IMR-90 (cell line): Measurements from ENCODE around the gene RHOB. TPM values are rescaled to one million over a fixed set of nuclear protein-coding genes. Genes with fewer than 3 reads are reported as not detected.

Experiments
- ATAC-seq: fragments of 200-7000 bp; cut with Tn5 transposase; 2 replicates; pipeline ENCODE4 v1.9.1; 2020; ENCODE audit warnings: low read depth, mild to moderate bottlenecking, moderate library complexity
- BruUV-seq: library from RNA; stranded (reverse); fragments of 400-500 nt; replicated peaks from 2 replicates; lab custom pipeline; 2021; lab: Mats Ljungman, UMichigan
- CTCF ChIA-PET: fragments of 300-600 bp; formaldehyde crosslinking; extraction: SDS; loops from one replicate; lab custom pipeline; 2021; ENCODE audit warnings: antibody characterized with exemption; lab: Yijun Ruan, JAX
- POLR2A ChIA-PET: fragments of 300-600 bp; sonication (Branson Sonifier 250); formaldehyde crosslinking; loops from one replicate; lab custom pipeline; 2022; ENCODE audit warnings: antibody characterized with exemption; ENCODE audit not compliant: unreplicated experiment; lab: Charles Lee
- DNase-seq: peaks from one replicate; pipeline ENCODE4 v3.0.0; 2013
- H2AFZ ChIP-seq: replicated peaks from 2 replicates; pipeline ENCODE3; 2013; ENCODE audit warnings: low read length, mild to moderate bottlenecking; ENCODE audit not compliant: poor library complexity
- H2AK5ac ChIP-seq: 2 replicates; pipeline ENCODE4 v1.6.1; 2013; ENCODE audit warnings: low read depth, low read length, inconsistent platforms
- H2AK9ac ChIP-seq: replicated peaks from 2 replicates; pipeline ENCODE3; 2013; ENCODE audit warnings: mild to moderate bottlenecking, low read depth, low read length, moderate library complexity; ENCODE audit not compliant: poor library complexity
- H2BK120ac ChIP-seq: 2 replicates; pipeline ENCODE4 v1.6.1; 2013; ENCODE audit warnings: low read depth, low read length, inconsistent platforms
- H2BK15ac ChIP-seq: 3 replicates; pipeline ENCODE4 v1.6.1; 2013; ENCODE audit warnings: low read depth, low read length, inconsistent platforms
- H2BK20ac ChIP-seq: 2 replicates; pipeline ENCODE4 v1.6.1; 2013; ENCODE audit warnings: low read depth, mild to moderate bottlenecking, inconsistent platforms, low read length, moderate library complexity
- H2BK5ac ChIP-seq: 2 replicates; pipeline ENCODE4 v1.6.1; 2013; ENCODE audit warnings: mild to moderate bottlenecking, low read depth, low read length, inconsistent platforms; ENCODE audit not compliant: poor library complexity, severe bottlenecking
- H3K14ac ChIP-seq: replicated peaks from 2 replicates; pipeline ENCODE4 v1.6.1; 2013; ENCODE audit warnings: low read depth, low read length, inconsistent platforms
- H3K18ac ChIP-seq: 2 replicates; pipeline ENCODE4 v1.6.1; 2013; ENCODE audit warnings: low read depth, low read length, control low read depth
- H3K23ac ChIP-seq: 2 replicates; pipeline ENCODE4 v1.6.1; 2013; ENCODE audit warnings: low read depth, low read length, inconsistent platforms
- H3K27ac ChIP-seq: 2 replicates; pipeline ENCODE4 v1.5.1; 2013; ENCODE audit warnings: mild to moderate bottlenecking, control low read depth, low read length; ENCODE audit not compliant: insufficient read depth
- H3K27me3 ChIP-seq: 2 replicates; pipeline ENCODE4 v1.6.1; 2013; ENCODE audit warnings: low read length; ENCODE audit not compliant: control insufficient read depth, insufficient read depth
- H3K36me3 ChIP-seq: 2 replicates; pipeline ENCODE4 v1.6.1; 2013; ENCODE audit warnings: low read length, mixed read lengths; ENCODE audit not compliant: control insufficient read depth, insufficient read depth
- H3K4ac ChIP-seq: 2 replicates; pipeline ENCODE4 v1.6.1; 2013; ENCODE audit warnings: low read depth, low read length, inconsistent platforms
- H3K4me1 ChIP-seq: 2 replicates; pipeline ENCODE4 v1.6.1; 2013; ENCODE audit warnings: low read length, mixed read lengths; ENCODE audit not compliant: control insufficient read depth, insufficient read depth
- H3K4me2 ChIP-seq: 2 replicates; pipeline ENCODE4 v1.6.1; 2013; ENCODE audit warnings: low read depth, mild to moderate bottlenecking, control low read depth, low read length, moderate library complexity
- H3K4me3 ChIP-seq: 2 replicates; pipeline ENCODE4 v1.5.1; 2013; ENCODE audit warnings: low read depth, mild to moderate bottlenecking, control low read depth, low read length, moderate library complexity; ENCODE audit not compliant: insufficient read depth
- H3K56ac ChIP-seq: 2 replicates; pipeline ENCODE4 v1.6.1; 2013; ENCODE audit warnings: low read length, inconsistent platforms; ENCODE audit not compliant: insufficient read depth; ENCODE audit errors: extremely low read depth
- H3K79me1 ChIP-seq, 2 experiments: 2 replicates each; pipeline ENCODE4 v1.6.1; 2013; ENCODE audit warnings: low read length in 2 of 2, inconsistent platforms in 1 of 2, low read depth in 1 of 2
- H3K9ac ChIP-seq: 2 replicates; pipeline ENCODE4 v1.6.1; 2013; ENCODE audit warnings: low read depth, low read length, control low read depth
- H3K9me1 ChIP-seq: 2 replicates; pipeline ENCODE4 v1.6.1; 2013; ENCODE audit warnings: low read length, inconsistent platforms; ENCODE audit not compliant: insufficient read depth
- H3K9me3 ChIP-seq: 2 replicates; pipeline ENCODE4 v1.6.1; 2013; ENCODE audit warnings: low read length; ENCODE audit not compliant: control insufficient read depth, insufficient read depth
- H4K20me1 ChIP-seq: 2 replicates; pipeline ENCODE4 v1.6.1; 2013; ENCODE audit warnings: low read length, inconsistent platforms; ENCODE audit not compliant: insufficient read depth
- H4K5ac ChIP-seq: 2 replicates; pipeline ENCODE4 v1.6.1; 2013; ENCODE audit warnings: mild to moderate bottlenecking, low read depth, low read length, control low read depth
- H4K8ac ChIP-seq, 2 experiments: 2 replicates each; pipeline ENCODE4 v1.6.1; 2013; ENCODE audit warnings: low read depth in 2 of 2, low read length in 2 of 2, control low read depth in 1 of 2, inconsistent platforms in 1 of 2
- H4K91ac ChIP-seq: 2 replicates; pipeline ENCODE4 v1.6.1; 2013; ENCODE audit warnings: low read depth, low read length, inconsistent platforms; ENCODE audit not compliant: insufficient read depth
- BHLHE40 ChIP-seq: fragments of 150-350 bp; IDR thresholded peaks from 2 replicates; pipeline ENCODE4 v1.6.1; 2016; ENCODE audit warnings: mild to moderate bottlenecking, low read depth, low read length
- CEBPB ChIP-seq: IDR thresholded peaks from 2 replicates; pipeline ENCODE4 v1.6.1; 2012; ENCODE audit warnings: low read depth, low read length, improper control_type of control experiment
- CHD1 ChIP-seq: IDR thresholded peaks from 2 replicates; pipeline ENCODE4 v1.6.1; 2012; ENCODE audit warnings: low read depth, low read length, improper control_type of control experiment
- CTCF ChIP-seq: conservative IDR thresholded peaks from 2 replicates; pipeline ENCODE4 v1.5.1; 2012; ENCODE audit warnings: mild to moderate bottlenecking, low read depth, low read length, improper control_type of control experiment
- MAFK ChIP-seq: IDR thresholded peaks from 2 replicates; pipeline ENCODE4 v1.6.1; 2012; ENCODE audit warnings: low read depth, low read length, improper control_type of control experiment
- MAZ ChIP-seq: IDR thresholded peaks from 2 replicates; pipeline ENCODE4 v1.6.1; 2012; ENCODE audit warnings: low read depth, mild to moderate bottlenecking, low read length, improper control_type of control experiment, moderate library complexity, borderline replicate concordance
- MXI1 ChIP-seq: IDR thresholded peaks from 2 replicates; pipeline ENCODE4 v1.6.1; 2012; ENCODE audit warnings: low read depth, mild to moderate bottlenecking, low read length, moderate library complexity, borderline replicate concordance
- NFE2L2 ChIP-seq: fragments of 150-350 bp; IDR thresholded peaks from 2 replicates; pipeline ENCODE4 v1.6.1; 2016; ENCODE audit warnings: low read depth, mild to moderate bottlenecking, low read length
- POLR2A ChIP-seq: IDR thresholded peaks from 2 replicates; pipeline ENCODE4 v1.6.1; 2012; ENCODE audit warnings: mild to moderate bottlenecking, low read depth, low read length
- RAD21 ChIP-seq: IDR thresholded peaks from 2 replicates; pipeline ENCODE4 v1.6.1; 2012; ENCODE audit warnings: low read length, improper control_type of control experiment
- RCOR1 ChIP-seq: IDR thresholded peaks from 2 replicates; pipeline ENCODE4 v1.6.1; 2012; ENCODE audit warnings: mild to moderate bottlenecking, low read length, improper control_type of control experiment; ENCODE audit not compliant: insufficient replicate concordance
- RFX5 ChIP-seq: IDR thresholded peaks from 2 replicates; pipeline ENCODE4 v1.8.0; 2012; ENCODE audit warnings: low read depth, mild to moderate bottlenecking, low read length, moderate library complexity
- SMC3 ChIP-seq: fragments of 150-350 bp; IDR thresholded peaks from 2 replicates; pipeline ENCODE4 v1.6.1; 2016; ENCODE audit warnings: low read depth, mild to moderate bottlenecking, antibody characterized with exemption, low read length, moderate library complexity
- WGBS, 2 experiments: methylation state at CpG; one replicate each; pipeline versions ENCODE4 v1.1.5 to v1.1.7; 2013; ENCODE audit warnings: missing lambda C conversion rate in 2 of 2; ENCODE audit not compliant: insufficient read length in 1 of 2; ENCODE audit errors: extremely low coverage in 2 of 2; 5-methylcytosine and 5-hydroxymethylcytosine counted together
- dilution Hi-C: fragments of 300-500 bp; cut with HindIII; formaldehyde crosslinking; loops from one replicate; pipeline ENCODE4 v1.14.3; 2018; ENCODE audit warnings: low sequenced_read_pairs; ENCODE audit not compliant: unreplicated experiment
- in situ Hi-C: fragments of 300-500 bp; cut with MboI; formaldehyde crosslinking; loops from 3 replicates; pipeline ENCODE4 v1.14.3; 2019; ENCODE audit warnings: low sequenced_read_pairs, inconsistent platforms, mixed read lengths
- intact Hi-C: fragments of 100-400 bp; cut with micrococcal nuclease; formaldehyde crosslinking; loops from 2 replicates; pipeline ENCODE4 v1.10.0; 2022
- polyA plus RNA-seq, 3 experiments: library from polyadenylated mRNA; depleted of rRNA; stranded (reverse); fragments of >200 nt; gene quantifications; 2 replicates each; pipeline ENCODE4 v1.2.3, GENCODE V29; 2012; ENCODE audit warnings: low replicate concordance in 1 of 3
- total RNA-seq: library from RNA; depleted of rRNA; stranded (reverse); fragments of >200 nt; gene quantifications from 2 replicates; pipeline ENCODE4 v1.2.3, GENCODE V29; 2012
- TF ChIP-seq, protein P1 (sequence below): fragments of 150-350 bp; IDR thresholded peaks from 2 replicates; pipeline ENCODE4 v1.6.1; 2016; ENCODE audit warnings: low read depth, mild to moderate bottlenecking, low read length, moderate library complexity, borderline replicate concordance

RHOB gene
- total and polyA plus RNA-seq, 2 of the 4 experiments (the other 2 are of a cell fraction), result 112 to 149 TPM

GRCh38 chr2:20485612-20486388, 38.9 kb downstream of the RHOB start:
- intact Hi-C loops, result no loop called here
- H4K91ac ChIP-seq, result no peak overlapping the region
- ATAC-seq (no peak), DNase-seq (no peak)
- H4K8ac ChIP-seq, result no peak overlapping the region
- H3K14ac ChIP-seq, result no peak overlapping the region
- no peak overlapping the region for H3K9ac ChIP-seq
- no peak overlapping the region for H3K4me3 ChIP-seq
- H3K4ac ChIP-seq, result no peak overlapping the region
- H4K20me1 ChIP-seq, result no peaks in the 10 kb centered on the region
- no peak overlapping the region for H3K4me2 ChIP-seq
- H3K4me1 ChIP-seq, result peaks cover 4% of the 10 kb centered on the region
- H3K56ac ChIP-seq, result no peak overlapping the region
- H3K9me3 ChIP-seq, result no peaks in the 10 kb centered on the region
- H3K27ac ChIP-seq, result no peak overlapping the region
- no peak overlapping the region for H2BK20ac ChIP-seq
- H2BK15ac ChIP-seq, result no peak overlapping the region
- no peak overlapping the region for H3K23ac ChIP-seq
- TF ChIP-seq RCOR1 (no peak), MXI1 (no peak), BHLHE40 (no peak), MAFK (no peak), POLR2A (no peak), NFE2L2 (no peak), RFX5 (no peak), CEBPB (no peak), CHD1 (no peak), MAZ (no peak), RAD21 (no peak), SMC3 (no peak), CTCF (no peak)
- TF ChIP-seq, protein P1, sequence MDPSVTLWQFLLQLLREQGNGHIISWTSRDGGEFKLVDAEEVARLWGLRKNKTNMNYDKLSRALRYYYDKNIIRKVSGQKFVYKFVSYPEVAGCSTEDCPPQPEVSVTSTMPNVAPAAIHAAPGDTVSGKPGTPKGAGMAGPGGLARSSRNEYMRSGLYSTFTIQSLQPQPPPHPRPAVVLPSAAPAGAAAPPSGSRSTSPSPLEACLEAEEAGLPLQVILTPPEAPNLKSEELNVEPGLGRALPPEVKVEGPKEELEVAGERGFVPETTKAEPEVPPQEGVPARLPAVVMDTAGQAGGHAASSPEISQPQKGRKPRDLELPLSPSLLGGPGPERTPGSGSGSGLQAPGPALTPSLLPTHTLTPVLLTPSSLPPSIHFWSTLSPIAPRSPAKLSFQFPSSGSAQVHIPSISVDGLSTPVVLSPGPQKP, result no peak
- H2AK5ac ChIP-seq, result no peak overlapping the region
- no peak overlapping the region for H3K18ac ChIP-seq
- no peaks in the 10 kb centered on the region for H3K79me1 ChIP-seq
- no peak overlapping the region for H4K5ac ChIP-seq
- in situ Hi-C loops, result no loop called here
- POLR2A ChIA-PET, result interaction anchor here (1.4 kb wide), 1 partner anchor 39 kb away, joined by 5 read pairs; the partner anchor contains the start of gene RHOB
- H2BK120ac ChIP-seq, result no peak overlapping the region
- H2BK5ac ChIP-seq, result no peak overlapping the region
- peaks cover 11% of the 10 kb centered on the region for H3K27me3 ChIP-seq
- dilution Hi-C loops, result no loop called here
- H3K36me3 ChIP-seq, result no peaks in the 10 kb centered on the region
- H3K9me1 ChIP-seq, result no peaks in the 10 kb centered on the region
- WGBS, 2 experiments, result 83% methylated on average over 5 of the region's 7 CpGs; no CpG with 5 or more reads in 1 of the 2 experiments
- H2AFZ ChIP-seq, result no peak overlapping the region
- no peak overlapping the region for H2AK9ac ChIP-seq
- CTCF ChIA-PET, result no interaction called here
- BruUV-seq, result no TSS peak
